ENCODE results near the gene FAM53A. TPM values are rescaled to one million over a fixed set of nuclear protein-coding genes. Genes with fewer than 3 reads are reported as not detected.

FAM53A gene
- total RNA-seq, 3 donors from 2014 or later (not counting 1 experiment from before 2014, with no cell fraction given), result 1.9 to 2.9 (median 2.3) TPM

DNA sequence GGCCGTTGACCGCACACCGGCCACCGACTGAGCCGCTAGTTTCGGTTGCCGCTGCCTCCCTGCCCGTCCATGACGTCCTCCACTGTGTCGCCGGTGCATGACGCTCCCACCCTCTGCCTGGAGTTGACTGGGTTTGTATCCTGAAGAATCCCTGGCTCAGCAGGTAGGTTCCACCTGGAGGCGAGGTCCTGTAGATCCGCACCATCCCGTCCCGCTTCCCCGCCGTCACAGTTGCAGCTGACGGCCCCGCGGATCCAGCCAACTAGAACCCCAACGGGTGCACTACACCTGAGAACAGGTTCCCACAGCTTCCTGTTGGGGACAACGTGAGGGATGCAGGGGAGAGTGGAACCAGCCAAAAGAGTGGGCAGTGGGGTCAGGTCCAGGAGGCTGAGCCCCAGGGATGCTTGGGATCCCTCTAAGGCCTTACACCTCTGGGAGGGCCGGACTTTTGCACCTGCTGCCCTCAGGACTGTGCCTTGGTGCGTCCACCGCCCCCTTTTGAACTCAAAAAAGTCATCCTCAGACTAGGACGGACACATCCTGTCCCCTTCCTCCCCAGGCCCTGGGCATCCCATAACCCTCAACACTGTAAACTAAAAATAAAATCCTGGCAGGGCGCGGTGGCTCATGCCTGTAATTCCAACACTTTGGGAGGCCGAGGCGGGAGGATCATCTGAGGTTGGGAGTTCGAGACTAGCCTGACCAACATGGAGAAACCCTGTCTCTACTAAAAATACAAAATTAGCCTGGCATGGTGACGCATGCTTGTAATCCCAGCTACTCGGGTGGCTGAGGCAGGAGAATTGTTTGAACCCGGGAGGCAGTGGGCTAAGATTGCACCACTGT, 29.1 kb upstream of the FAM53A start:
- Mint-ChIP-seq H3K4me3 (peak overlapping the region; percentile 95), H3K27me3 (ENCODE audit: low read depth in 2 of 2) (no peaks in the 10 kb centered on the region), H3K27ac (peak overlapping the region; percentile 95 to 96), H3K9me3 (no peaks in the 10 kb centered on the region), H3K4me1 (peaks cover 10 to 60% of the 10 kb centered on the region in 2 donors), H3K36me3 (no peaks in the 10 kb centered on the region)
- 17% methylated on average over 35 of the region's 35 CpGs for WGBS (ENCODE audit: insufficient coverage)
- peak in 2 of 3 donors; percentile 0 to 5 for ATAC-seq
- H3K36me3 ChIP-seq (ENCODE audit: control insufficient read depth, insufficient read depth, low read length), result peaks cover 13% of the 10 kb centered on the region
- peak overlapping the region; percentile 68 for H3K27ac ChIP-seq (ENCODE audit: low read length)
- H3K9me3 ChIP-seq (ENCODE audit: control insufficient read depth, insufficient read depth, low read length), result no peaks in the 10 kb centered on the region
- intact Hi-C loops (cut with micrococcal nuclease), result loop anchor here (5.0 kb wide), 1 partner anchor 131 kb away; no protein-coding TSS in a partner anchor
- H3K27me3 ChIP-seq (ENCODE audit: control insufficient read depth, insufficient read depth, low read length), result no peaks in the 10 kb centered on the region
- peak overlapping the region; percentile 51 for H3K4me3 ChIP-seq (ENCODE audit: low read length)
- no peak for DNase-seq
- TF ChIP-seq, protein P1, sequence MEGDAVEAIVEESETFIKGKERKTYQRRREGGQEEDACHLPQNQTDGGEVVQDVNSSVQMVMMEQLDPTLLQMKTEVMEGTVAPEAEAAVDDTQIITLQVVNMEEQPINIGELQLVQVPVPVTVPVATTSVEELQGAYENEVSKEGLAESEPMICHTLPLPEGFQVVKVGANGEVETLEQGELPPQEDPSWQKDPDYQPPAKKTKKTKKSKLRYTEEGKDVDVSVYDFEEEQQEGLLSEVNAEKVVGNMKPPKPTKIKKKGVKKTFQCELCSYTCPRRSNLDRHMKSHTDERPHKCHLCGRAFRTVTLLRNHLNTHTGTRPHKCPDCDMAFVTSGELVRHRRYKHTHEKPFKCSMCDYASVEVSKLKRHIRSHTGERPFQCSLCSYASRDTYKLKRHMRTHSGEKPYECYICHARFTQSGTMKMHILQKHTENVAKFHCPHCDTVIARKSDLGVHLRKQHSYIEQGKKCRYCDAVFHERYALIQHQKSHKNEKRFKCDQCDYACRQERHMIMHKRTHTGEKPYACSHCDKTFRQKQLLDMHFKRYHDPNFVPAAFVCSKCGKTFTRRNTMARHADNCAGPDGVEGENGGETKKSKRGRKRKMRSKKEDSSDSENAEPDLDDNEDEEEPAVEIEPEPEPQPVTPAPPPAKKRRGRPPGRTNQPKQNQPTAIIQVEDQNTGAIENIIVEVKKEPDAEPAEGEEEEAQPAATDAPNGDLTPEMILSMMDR (IDR thresholded peaks at IDR 0.05), result no peak
- H3K4me1 ChIP-seq (ENCODE audit: control insufficient read depth, insufficient read depth, low read length), result peaks cover 47% of the 10 kb centered on the region

DNA sequence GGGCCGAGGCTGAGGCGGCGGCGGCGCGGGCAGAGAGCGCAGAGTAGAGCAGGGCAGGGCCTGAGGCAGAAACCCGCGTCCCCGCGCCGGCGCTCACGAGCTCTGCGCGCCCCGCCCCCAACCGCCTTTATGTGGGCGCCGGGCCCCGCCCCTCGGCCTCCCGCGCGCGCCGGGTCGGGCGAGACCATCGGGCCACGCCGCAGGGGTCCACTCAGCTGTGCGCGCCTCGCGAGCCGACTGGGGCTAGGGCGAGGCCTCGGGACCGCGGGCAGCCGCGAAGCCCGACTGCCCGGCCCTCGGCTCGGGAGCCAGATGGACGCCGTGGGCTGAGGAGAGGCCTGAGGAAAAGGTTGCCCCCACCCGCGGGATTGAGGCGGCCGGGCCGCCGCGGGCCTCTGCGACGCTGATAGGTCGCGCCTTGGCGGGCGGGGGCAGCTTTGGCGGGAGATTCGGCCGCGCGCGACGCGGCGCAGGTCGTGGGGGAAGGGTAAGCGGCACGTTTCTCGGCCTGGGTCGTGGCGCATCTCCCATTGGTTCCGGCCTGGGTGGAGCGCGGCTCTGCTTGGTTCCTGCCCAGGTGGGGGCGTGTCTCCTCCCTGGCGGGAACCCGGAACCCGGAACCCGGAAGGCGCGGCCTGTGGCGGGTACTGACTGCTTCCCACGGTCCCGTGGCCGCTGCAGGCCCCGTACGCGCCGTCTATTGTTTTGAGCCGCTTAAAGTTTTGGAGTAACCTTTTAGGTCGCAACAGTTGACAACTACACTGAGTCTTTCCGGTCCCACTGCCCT, 28.3 kb upstream of the FAM53A start, which contains the start of gene SLBP:
SLBP (minus strand) TSS at position 104 of the 787 bp plus-strand sequence. CDS start 131 bp downstream, outside the sequence.
- no peaks in the 10 kb centered on the region for H3K27me3 ChIP-seq (ENCODE audit: control insufficient read depth, insufficient read depth, low read length)
- Mint-ChIP-seq H3K27ac (peak within 1 kb of the TSS; percentile 95 to 96), H3K27me3 (ENCODE audit: low read depth in 2 of 2) (no peaks in the 10 kb centered on the region), H3K9me3 (no peaks in the 10 kb centered on the region), H3K36me3 (no peaks in the 10 kb centered on the region), H3K4me1 (peaks cover 10 to 60% of the 10 kb centered on the region in 2 donors), H3K4me3 (peak within 1 kb of the TSS; percentile 95)
- under 1% methylated on average over 98 of the region's 98 CpGs for WGBS (ENCODE audit: insufficient coverage)
- intact Hi-C loops (cut with micrococcal nuclease), result loop anchor here (1.0 to 5.0 kb wide), 2 partner anchors 9 to 130 kb away; partner anchors contain the start of genes TACC3 and TMEM129
- ATAC-seq (peak; percentile 82 to 93 (median 84)), DNase-seq (peak; percentile 94 to 99)
- TF ChIP-seq, protein P1 (IDR thresholded peaks at IDR 0.05), result no peak
- peaks cover 47% of the 10 kb centered on the region for H3K4me1 ChIP-seq (ENCODE audit: control insufficient read depth, insufficient read depth, low read length)
- peak within 1 kb of the TSS; percentile 73 for H3K27ac ChIP-seq (ENCODE audit: low read length)
- H3K4me3 ChIP-seq (ENCODE audit: low read length), result peak within 1 kb of the TSS; percentile 65
- H3K9me3 ChIP-seq (ENCODE audit: control insufficient read depth, insufficient read depth, low read length), result no peaks in the 10 kb centered on the region
- peaks cover 6% of the 10 kb centered on the region for H3K36me3 ChIP-seq (ENCODE audit: control insufficient read depth, insufficient read depth, low read length)

DNA sequence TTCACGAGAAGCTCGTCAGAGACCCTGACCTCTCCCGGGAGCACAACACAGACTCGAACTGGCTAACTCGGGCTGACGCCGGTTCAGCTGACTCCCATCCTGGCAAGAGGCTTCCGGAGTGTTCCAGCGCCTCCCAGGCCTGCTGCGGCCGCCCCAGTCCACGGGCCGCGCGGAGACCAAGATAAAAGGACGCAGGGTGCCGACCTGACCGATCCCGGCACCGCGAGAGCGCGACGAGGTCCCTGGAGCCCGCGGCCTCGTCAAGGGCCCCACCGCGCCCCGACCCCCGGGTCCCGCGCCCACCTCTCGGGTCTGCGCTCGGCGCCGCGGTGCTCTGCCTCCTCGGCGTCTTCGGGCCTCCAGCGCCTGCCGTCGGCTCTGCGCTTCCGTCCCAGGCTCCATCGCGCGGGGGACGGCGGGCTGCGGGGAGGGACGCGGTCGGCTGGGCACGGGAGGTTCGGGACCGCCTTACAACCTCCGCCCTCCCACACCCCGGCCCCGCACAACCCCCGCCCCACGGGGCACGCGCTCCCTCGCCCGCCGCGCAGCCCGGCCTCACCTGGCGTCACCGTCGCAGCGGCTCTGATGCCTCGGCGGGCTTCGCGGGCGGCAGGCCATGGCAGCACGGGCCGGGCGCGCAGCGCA, 27.6 kb upstream of the FAM53A start:
- peak; percentile 44 to 62 for DNase-seq
- Mint-ChIP-seq H3K9me3 (no peaks in the 10 kb centered on the region), H3K27ac (peak overlapping the region; percentile 90 to 95), H3K36me3 (no peaks in the 10 kb centered on the region), H3K4me3 (peak overlapping the region; percentile 95), H3K27me3 (ENCODE audit: low read depth in 2 of 2) (no peaks in the 10 kb centered on the region), H3K4me1 (peaks cover 10 to 60% of the 10 kb centered on the region in 2 donors)
- TF ChIP-seq, protein P1 (IDR thresholded peaks at IDR 0.05), result no peak
- H3K9me3 ChIP-seq (ENCODE audit: control insufficient read depth, insufficient read depth, low read length), result no peaks in the 10 kb centered on the region
- H3K36me3 ChIP-seq (ENCODE audit: control insufficient read depth, insufficient read depth, low read length), result peaks cover 2% of the 10 kb centered on the region
- H3K4me3 ChIP-seq (ENCODE audit: low read length), result peak overlapping the region; percentile 65
- H3K27ac ChIP-seq (ENCODE audit: low read length), result peak overlapping the region; percentile 73
- WGBS (ENCODE audit: insufficient coverage), result under 1% methylated on average over 85 of the region's 85 CpGs
- ATAC-seq, result peak; percentile 13 to 22 (median 18)
- H3K4me1 ChIP-seq (ENCODE audit: control insufficient read depth, insufficient read depth, low read length), result peaks cover 47% of the 10 kb centered on the region
- intact Hi-C loops (cut with micrococcal nuclease), result loop anchor here (1.0 to 5.0 kb wide), 2 partner anchors 10 to 129 kb away; partner anchors contain the start of genes TACC3 and TMEM129
- H3K27me3 ChIP-seq (ENCODE audit: control insufficient read depth, insufficient read depth, low read length), result no peaks in the 10 kb centered on the region

Data from natural killer cell (primary cell).